ENCODE results near the gene DNAI2.

Gene DNAI2

DNA sequence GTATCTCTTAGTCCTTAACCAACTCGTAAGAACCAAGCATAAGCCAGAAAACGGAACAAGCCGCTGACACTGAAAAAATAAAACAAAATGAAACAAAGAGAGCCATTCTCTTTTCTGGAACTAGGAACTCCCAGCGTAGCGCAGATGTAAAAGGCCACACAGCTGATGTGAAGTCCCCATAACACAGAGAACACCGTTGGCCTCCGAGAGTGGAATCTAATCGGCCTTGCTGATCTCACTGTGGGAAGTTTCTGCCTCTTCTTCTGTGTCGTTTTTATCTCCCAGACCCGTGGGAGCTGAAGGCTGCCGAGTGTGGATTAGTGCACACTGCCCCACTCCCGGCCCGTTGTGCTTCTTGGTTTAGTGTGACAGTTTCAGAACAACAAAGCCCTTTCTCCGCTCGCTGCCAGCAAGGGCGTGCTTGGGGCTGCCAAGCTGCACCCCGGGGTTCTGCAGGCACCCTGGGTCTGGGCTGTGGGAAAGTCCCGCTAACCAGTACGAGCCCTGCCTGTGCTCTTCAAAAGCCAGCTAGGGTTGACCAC, 38.9 kb upstream of the DNAI2 start:
- no peak overlapping the region for H2AFZ ChIP-seq (ENCODE audit: low read depth, low read length)
- no peak overlapping the region for H3K9ac ChIP-seq (ENCODE audit: low read depth, low read length)
- no peaks in the 10 kb centered on the region for H3K79me2 ChIP-seq (ENCODE audit: insufficient read depth, low read length)
- H3K9me3 ChIP-seq (ENCODE audit: insufficient read depth, low read length, severe bottlenecking) = no peaks in the 10 kb centered on the region
- TF ChIP-seq, protein P1, sequence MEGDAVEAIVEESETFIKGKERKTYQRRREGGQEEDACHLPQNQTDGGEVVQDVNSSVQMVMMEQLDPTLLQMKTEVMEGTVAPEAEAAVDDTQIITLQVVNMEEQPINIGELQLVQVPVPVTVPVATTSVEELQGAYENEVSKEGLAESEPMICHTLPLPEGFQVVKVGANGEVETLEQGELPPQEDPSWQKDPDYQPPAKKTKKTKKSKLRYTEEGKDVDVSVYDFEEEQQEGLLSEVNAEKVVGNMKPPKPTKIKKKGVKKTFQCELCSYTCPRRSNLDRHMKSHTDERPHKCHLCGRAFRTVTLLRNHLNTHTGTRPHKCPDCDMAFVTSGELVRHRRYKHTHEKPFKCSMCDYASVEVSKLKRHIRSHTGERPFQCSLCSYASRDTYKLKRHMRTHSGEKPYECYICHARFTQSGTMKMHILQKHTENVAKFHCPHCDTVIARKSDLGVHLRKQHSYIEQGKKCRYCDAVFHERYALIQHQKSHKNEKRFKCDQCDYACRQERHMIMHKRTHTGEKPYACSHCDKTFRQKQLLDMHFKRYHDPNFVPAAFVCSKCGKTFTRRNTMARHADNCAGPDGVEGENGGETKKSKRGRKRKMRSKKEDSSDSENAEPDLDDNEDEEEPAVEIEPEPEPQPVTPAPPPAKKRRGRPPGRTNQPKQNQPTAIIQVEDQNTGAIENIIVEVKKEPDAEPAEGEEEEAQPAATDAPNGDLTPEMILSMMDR (IDR thresholded peaks at IDR 0.05; ENCODE audit: borderline replicate concordance, extremely low read depth, low read length, poor library complexity, severe bottlenecking) = no peak
- no peak for TF ChIP-seq EZH2 (IDR thresholded peaks at IDR 0.05; ENCODE audit: borderline replicate concordance, low read depth, low read length, severe bottlenecking)
- H4K20me1 ChIP-seq (ENCODE audit: insufficient read depth, low read length) = no peaks in the 10 kb centered on the region; the same call in 1 of the 2 replicates
- ATAC-seq (ENCODE audit: insufficient read depth, low read depth) = no peak
- H3K36me3 ChIP-seq (ENCODE audit: insufficient read depth, low read length) = no peaks in the 10 kb centered on the region
- no peak overlapping the region for H3K4me2 ChIP-seq (ENCODE audit: insufficient read depth, low read length)
- H3K4me3 ChIP-seq (ENCODE audit: low read depth in 1 of 2, low read length in 2 of 2) = no peak overlapping the region
- H3K27ac ChIP-seq (ENCODE audit: low read length) = no peak overlapping the region
- no peaks in the 10 kb centered on the region for H3K4me1 ChIP-seq (ENCODE audit: insufficient read depth, low read length)
- DNase-seq = no peak
- H3K27me3 ChIP-seq (ENCODE audit: insufficient read depth, low read length, poor library complexity) = no peaks in the 10 kb centered on the region

DNA sequence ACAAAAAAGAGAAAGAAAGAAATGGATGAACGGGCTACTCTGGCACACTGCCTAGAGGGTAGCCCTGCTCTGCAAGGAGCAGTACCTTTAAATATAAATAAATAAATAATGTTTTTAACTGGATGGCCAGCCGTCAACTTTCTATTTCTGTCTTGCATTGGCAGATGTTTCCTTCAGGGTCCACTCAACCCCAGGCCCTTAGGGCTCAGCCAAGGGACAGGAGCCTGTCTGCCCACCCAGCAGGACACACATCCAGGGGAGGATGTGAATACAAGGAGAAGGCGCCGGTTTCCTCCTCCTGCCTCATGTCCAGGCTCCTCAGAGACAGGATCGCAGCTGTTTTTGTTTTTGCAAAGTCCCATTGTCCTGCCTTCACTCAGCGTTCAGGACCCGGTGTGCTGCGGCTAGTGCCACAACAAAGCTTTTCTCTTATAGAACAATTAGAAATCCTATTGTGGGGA, 38.1 kb upstream of the DNAI2 start:
- Histone ChIP-seq H3K4me1 (ENCODE audit: insufficient read depth, low read length) (no peaks in the 10 kb centered on the region), H3K79me2 (ENCODE audit: insufficient read depth, low read length) (no peaks in the 10 kb centered on the region), H4K20me1 (ENCODE audit: insufficient read depth, low read length) (no peaks in the 10 kb centered on the region; the same call in 1 of the 2 replicates), H3K27ac (ENCODE audit: low read length) (no peak overlapping the region), H3K9me3 (ENCODE audit: insufficient read depth, low read length, severe bottlenecking) (no peaks in the 10 kb centered on the region), H2AFZ (ENCODE audit: low read depth, low read length) (no peak overlapping the region), H3K4me3 (ENCODE audit: low read depth in 1 of 2, low read length in 2 of 2) (no peak overlapping the region), H3K4me2 (ENCODE audit: insufficient read depth, low read length) (no peak overlapping the region), H3K9ac (ENCODE audit: low read depth, low read length) (no peak overlapping the region), H3K36me3 (ENCODE audit: insufficient read depth, low read length) (no peaks in the 10 kb centered on the region), H3K27me3 (ENCODE audit: insufficient read depth, low read length, poor library complexity) (no peaks in the 10 kb centered on the region)
- DNase-seq (no peak), ATAC-seq (ENCODE audit: insufficient read depth, low read depth) (no peak)
- TF ChIP-seq, protein P1 (IDR thresholded peaks at IDR 0.05; ENCODE audit: borderline replicate concordance, extremely low read depth, low read length, poor library complexity, severe bottlenecking) = no peak
- no peak for TF ChIP-seq EZH2 (IDR thresholded peaks at IDR 0.05; ENCODE audit: borderline replicate concordance, low read depth, low read length, severe bottlenecking)

DNA sequence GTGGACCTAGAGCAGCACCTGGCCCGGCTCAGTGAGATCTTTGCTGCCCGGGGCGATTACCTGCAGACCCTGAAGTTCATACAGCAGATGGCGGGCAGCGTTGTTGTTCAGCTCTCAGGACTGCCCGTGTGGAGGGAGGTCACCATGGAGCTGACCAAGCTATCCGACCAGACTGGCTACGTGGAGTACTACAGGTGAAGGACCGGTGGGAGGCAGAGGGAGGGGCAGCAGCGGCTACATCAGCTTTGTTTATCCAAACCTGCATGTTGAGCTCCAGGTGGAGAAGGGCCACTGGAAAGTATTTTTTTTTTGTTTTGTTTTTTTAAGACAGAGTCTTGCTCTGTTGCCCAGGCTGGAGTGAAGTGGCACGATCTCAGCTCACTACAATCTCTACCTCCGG, 36.7 kb upstream of the DNAI2 start:
- Histone ChIP-seq H3K36me3 (ENCODE audit: insufficient read depth, low read length) (no peaks in the 10 kb centered on the region), H3K27me3 (ENCODE audit: insufficient read depth, low read length, poor library complexity) (no peaks in the 10 kb centered on the region), H3K9ac (ENCODE audit: low read depth, low read length) (no peak overlapping the region), H3K79me2 (ENCODE audit: insufficient read depth, low read length) (no peaks in the 10 kb centered on the region), H4K20me1 (ENCODE audit: insufficient read depth, low read length) (no peaks in the 10 kb centered on the region; the same call in 1 of the 2 replicates), H2AFZ (ENCODE audit: low read depth, low read length) (no peak overlapping the region), H3K4me1 (ENCODE audit: insufficient read depth, low read length) (no peaks in the 10 kb centered on the region), H3K4me3 (ENCODE audit: low read depth in 1 of 2, low read length in 2 of 2) (no peak overlapping the region), H3K4me2 (ENCODE audit: insufficient read depth, low read length) (no peak overlapping the region), H3K27ac (ENCODE audit: low read length) (no peak overlapping the region), H3K9me3 (ENCODE audit: insufficient read depth, low read length, severe bottlenecking) (no peaks in the 10 kb centered on the region)
- no peak for TF ChIP-seq EZH2 (IDR thresholded peaks at IDR 0.05; ENCODE audit: borderline replicate concordance, low read depth, low read length, severe bottlenecking)
- TF ChIP-seq, protein P1 (IDR thresholded peaks at IDR 0.05; ENCODE audit: borderline replicate concordance, extremely low read depth, low read length, poor library complexity, severe bottlenecking) = no peak
- DNase-seq (no peak), ATAC-seq (ENCODE audit: insufficient read depth, low read depth) (no peak)

Measured in DND-41 (cell line).